ENCODE measurements around the gene RBMS3.

DNA sequence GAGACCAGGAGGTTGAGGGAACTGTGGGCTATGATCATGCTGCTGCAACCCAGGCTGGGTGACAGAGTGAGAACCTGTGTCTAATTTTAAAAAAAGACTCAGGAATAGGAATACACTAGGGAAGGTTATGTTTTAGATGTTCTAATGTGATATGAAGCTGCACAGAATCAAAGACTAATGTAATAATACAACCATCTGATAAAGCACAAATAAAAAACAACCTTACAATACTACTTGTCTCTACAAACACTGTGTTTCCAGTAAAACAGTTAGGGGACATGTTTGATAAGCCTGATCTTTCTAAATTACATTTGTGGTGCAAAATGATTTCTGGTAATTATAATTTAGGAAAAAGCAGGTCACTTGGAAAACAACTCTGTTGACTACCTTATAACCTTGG is 56.7 kb downstream of the RBMS3 start:
- TF ChIP-seq CTCF (IDR thresholded peaks at IDR 0.05) (no peak), POLR2A (IDR thresholded peaks at IDR 0.05) (no peak), POLR2AphosphoS5 (IDR thresholded peaks at IDR 0.05) (no peak)
